ENCODE results near the gene ATRAID.

Gene ATRAID

DNA sequence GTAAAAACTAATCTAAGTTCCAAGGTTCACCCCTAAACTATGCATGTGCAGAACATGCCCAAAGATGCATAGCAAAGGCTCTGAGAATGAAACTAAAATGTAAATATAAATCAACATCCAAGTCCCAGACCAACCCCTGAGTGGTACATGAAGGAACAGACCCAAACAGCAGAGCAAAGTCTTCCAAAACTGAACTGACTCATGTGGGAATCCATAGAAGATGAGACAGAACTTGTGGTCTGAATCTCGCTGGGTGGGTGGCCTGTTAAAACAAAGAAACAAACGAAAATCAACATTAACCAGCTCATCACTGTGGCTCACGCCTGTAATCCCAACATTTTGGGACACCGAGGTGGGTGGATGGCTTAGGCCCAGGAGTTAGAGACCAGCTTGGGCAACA lies 29.5 kb upstream of the ATRAID start:
- H3K4me3 Mint-ChIP-seq: no peak overlapping the region
- peaks cover 38% of the 10 kb centered on the region for H3K27me3 Mint-ChIP-seq (ENCODE audit: low read depth, poor library complexity)
- no peaks in the 10 kb centered on the region for H3K4me1 Mint-ChIP-seq
- H3K36me3 Mint-ChIP-seq (ENCODE audit: low read depth): no peaks in the 10 kb centered on the region
- DNase-seq: no peak
- H3K9me3 Mint-ChIP-seq: no peaks in the 10 kb centered on the region
- H3K27ac Mint-ChIP-seq: no peak overlapping the region
- TF ChIP-seq, protein P1, sequence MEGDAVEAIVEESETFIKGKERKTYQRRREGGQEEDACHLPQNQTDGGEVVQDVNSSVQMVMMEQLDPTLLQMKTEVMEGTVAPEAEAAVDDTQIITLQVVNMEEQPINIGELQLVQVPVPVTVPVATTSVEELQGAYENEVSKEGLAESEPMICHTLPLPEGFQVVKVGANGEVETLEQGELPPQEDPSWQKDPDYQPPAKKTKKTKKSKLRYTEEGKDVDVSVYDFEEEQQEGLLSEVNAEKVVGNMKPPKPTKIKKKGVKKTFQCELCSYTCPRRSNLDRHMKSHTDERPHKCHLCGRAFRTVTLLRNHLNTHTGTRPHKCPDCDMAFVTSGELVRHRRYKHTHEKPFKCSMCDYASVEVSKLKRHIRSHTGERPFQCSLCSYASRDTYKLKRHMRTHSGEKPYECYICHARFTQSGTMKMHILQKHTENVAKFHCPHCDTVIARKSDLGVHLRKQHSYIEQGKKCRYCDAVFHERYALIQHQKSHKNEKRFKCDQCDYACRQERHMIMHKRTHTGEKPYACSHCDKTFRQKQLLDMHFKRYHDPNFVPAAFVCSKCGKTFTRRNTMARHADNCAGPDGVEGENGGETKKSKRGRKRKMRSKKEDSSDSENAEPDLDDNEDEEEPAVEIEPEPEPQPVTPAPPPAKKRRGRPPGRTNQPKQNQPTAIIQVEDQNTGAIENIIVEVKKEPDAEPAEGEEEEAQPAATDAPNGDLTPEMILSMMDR (IDR thresholded peaks at IDR 0.05): no peak

DNA sequence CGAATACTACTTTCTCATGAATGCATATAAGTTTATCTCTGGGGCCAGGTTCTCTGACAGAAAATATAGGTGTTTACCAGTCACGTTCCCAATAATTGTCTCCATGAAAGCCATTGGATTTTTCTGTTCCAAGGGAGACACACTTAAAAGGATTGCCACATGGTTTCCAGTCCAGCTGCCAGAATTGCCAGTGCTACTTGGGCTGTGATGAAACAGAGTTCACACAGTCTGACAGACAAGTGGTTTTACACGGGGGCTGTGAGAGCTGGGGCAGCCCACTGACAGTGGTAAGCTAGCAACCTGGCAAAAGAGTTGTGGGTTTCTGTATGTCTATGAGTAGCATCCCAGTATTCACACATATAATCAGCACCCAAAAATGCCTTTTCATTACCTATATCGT lies 27.7 kb upstream of the ATRAID start:
- Mint-ChIP-seq H3K27me3 (ENCODE audit: low read depth, poor library complexity) (peaks cover 31% of the 10 kb centered on the region), H3K4me1 (no peaks in the 10 kb centered on the region), H3K4me3 (no peak overlapping the region), H3K36me3 (ENCODE audit: low read depth) (no peaks in the 10 kb centered on the region), H3K27ac (no peak overlapping the region), H3K9me3 (no peaks in the 10 kb centered on the region)
- TF ChIP-seq, protein P1 (IDR thresholded peaks at IDR 0.05): no peak
- DNase-seq: no peak

DNA sequence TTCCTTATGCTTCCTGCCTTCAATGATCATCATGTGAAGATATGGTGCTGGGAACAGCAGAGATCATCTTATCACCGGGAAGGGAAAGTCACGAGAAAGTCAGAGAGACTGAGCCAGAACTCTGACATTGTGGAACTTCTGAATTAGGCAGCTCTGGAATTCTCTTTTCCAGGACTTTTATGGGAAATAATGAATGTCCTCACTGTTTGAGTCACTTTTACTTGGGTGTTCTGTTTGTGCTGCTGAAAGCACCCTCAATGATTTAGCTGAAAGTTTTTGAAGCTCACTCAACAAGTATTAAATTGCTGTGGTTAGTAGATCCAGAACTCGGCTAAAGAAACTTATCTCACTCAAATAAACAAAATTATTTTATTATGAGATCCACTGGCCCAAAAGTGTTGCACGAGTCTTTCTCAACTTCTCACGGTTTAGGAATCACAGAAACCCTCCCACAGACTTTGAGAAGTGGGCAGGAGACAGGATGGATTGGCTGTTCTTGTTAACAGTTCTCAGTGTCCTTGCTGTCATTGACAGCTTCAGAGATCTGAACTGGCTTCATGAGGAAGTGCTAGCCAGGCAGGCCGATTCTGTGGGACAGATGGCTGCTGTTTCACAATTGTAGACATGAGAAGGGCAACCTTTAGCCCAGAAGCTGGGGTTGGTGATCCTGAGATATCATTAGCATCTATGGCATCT lies 26.4 kb upstream of the ATRAID start:
- TF ChIP-seq, protein P1 (IDR thresholded peaks at IDR 0.05): no peak
- peaks cover 20% of the 10 kb centered on the region for H3K27me3 Mint-ChIP-seq (ENCODE audit: low read depth, poor library complexity)
- no peak for DNase-seq

DNA sequence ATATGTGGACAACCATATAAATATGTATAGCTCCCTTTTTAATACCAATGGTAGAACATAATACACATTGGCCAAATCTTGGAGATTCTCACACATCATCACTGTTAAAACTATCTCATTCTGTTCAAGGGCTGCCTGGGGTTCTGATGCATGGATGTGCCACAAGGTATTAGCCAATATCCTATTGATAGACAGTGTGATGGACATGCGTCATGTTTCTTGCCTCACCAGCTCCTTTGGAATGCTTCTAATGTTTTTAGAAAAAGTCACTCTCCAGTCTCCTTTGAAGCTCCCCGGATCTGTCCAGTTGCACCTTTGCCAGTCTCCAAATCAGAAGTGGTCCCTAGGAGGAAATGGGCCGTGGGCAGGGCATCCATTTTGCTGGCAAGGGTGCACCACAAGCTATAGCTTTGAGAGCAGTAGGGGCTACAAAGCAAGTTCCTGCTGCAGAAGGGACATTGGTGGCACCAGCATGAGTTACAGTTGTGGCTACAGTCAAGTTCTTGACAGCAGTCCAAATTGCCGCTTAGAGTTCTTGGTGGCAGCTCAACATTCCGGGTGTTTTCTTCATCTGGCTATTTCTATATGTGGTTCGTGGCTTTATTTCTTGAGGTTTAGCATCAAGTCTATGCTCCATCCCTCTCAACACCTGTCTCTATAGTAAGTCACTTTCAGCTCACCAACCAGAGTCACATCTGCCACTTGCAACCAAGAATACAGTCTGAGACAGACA lies 25.1 kb upstream of the ATRAID start:
- Mint-ChIP-seq H3K9me3 (peaks cover 5% of the 10 kb centered on the region), H3K36me3 (ENCODE audit: low read depth) (no peaks in the 10 kb centered on the region), H3K4me1 (no peaks in the 10 kb centered on the region), H3K4me3 (no peak overlapping the region), H3K27me3 (ENCODE audit: low read depth, poor library complexity) (peaks cover 11% of the 10 kb centered on the region), H3K27ac (no peak overlapping the region)
- TF ChIP-seq, protein P1 (IDR thresholded peaks at IDR 0.05): no peak
- no peak for DNase-seq

More for the DNA sequence above, 26.4 kb upstream of the ATRAID start:
- Mint-ChIP-seq H3K36me3 (ENCODE audit: low read depth) (no peaks in the 10 kb centered on the region), H3K27ac (no peak overlapping the region), H3K9me3 (peaks cover 5% of the 10 kb centered on the region), H3K4me3 (no peak overlapping the region), H3K4me1 (no peaks in the 10 kb centered on the region)

DNA sequence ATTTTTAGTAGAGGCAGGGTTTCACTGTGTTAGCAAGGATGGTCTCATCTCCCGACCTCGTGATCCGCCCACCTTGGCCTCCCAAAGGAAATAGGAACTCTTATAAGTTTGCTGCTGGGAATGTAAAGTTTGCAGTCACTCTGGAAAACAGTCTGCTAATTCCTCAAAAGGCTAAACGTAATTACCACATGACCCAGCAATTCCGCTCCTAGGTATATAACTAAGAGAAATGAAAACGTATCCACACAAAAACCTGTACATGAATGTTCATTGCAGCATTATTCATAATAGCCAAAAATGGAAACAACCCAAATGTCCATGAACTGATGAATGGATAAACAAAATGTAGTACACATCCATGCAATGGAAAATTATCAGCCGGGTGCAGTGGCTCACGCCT lies 21.9 kb upstream of the ATRAID start:
- H3K4me3 Mint-ChIP-seq: no peak overlapping the region
- peaks cover 13% of the 10 kb centered on the region for H3K27me3 Mint-ChIP-seq (ENCODE audit: low read depth, poor library complexity)
- TF ChIP-seq, protein P1 (IDR thresholded peaks at IDR 0.05): no peak

More for the DNA sequence above, 21.9 kb upstream of the ATRAID start:
- Mint-ChIP-seq H3K4me1 (peaks cover 5% of the 10 kb centered on the region), H3K9me3 (peaks cover 5% of the 10 kb centered on the region), H3K36me3 (ENCODE audit: low read depth) (no peaks in the 10 kb centered on the region), H3K27ac (no peak overlapping the region)
- DNase-seq: no peak

All from nephron progenitor cell (in vitro differentiated cells).